K562 (cell line): ENCODE results near the gene VPS45. TPM values are rescaled to one million over a fixed set of nuclear protein-coding genes. Genes with fewer than 3 reads are reported as not detected.

Source experiments
- ATF7 ChIP-seq: fragments of 450-650 bp; IDR thresholded peaks from 2 replicates; pipeline ENCODE4 v1.7.1; 2014; ENCODE audit warnings: mild to moderate bottlenecking, moderate library complexity
- DPF2 ChIP-seq: fragments of 450-650 bp; IDR thresholded peaks from 2 replicates; pipeline ENCODE4 v1.6.1; 2016
- EZH2 ChIP-seq: IDR thresholded peaks from 2 replicates; pipeline ENCODE4 v1.6.1; 2012; ENCODE audit warnings: low read depth, mild to moderate bottlenecking, inconsistent platforms, low read length, borderline replicate concordance
- HBP1 ChIP-seq: fragments of 450-650 bp; formaldehyde crosslinking; IDR thresholded peaks from 2 replicates; pipeline ENCODE4 v1.4.0; 2022; ENCODE audit warnings: missing genetic modification characterization
- HMBOX1 ChIP-seq: sonication (generic); IDR thresholded peaks from 2 replicates; pipeline ENCODE4 v1.6.1; 2016
- KLF13 ChIP-seq: fragments of 450-650 bp; IDR thresholded peaks from 2 replicates; pipeline ENCODE4 v1.6.1; 2016; ENCODE audit warnings: missing genetic modification characterization, low read depth, mild to moderate bottlenecking, missing compliant biosample characterization, moderate library complexity, borderline replicate concordance
- MNT ChIP-seq, 2 experiments: fragments of 450-650 bp; conservative IDR thresholded peaks; 2 replicates each; pipeline ENCODE4 v1.6.1; 2017; ENCODE audit warnings: mild to moderate bottlenecking in 2 of 2, moderate library complexity in 2 of 2
- MTA1 ChIP-seq: fragments of 450-650 bp; IDR thresholded peaks from 2 replicates; pipeline ENCODE4 v1.6.1; 2017; ENCODE audit warnings: borderline replicate concordance
- NCOR1 ChIP-seq: fragments of 450-650 bp; IDR thresholded peaks from 2 replicates; pipeline ENCODE4 v1.6.1; 2016; ENCODE audit warnings: mild to moderate bottlenecking, moderate library complexity
- RCOR1 ChIP-seq, 2 experiments: IDR thresholded peaks; 2 replicates each; pipeline ENCODE4 v1.6.1; 2012; ENCODE audit warnings: low read depth in 2 of 2, low read length in 2 of 2, borderline replicate concordance in 1 of 2, improper control_type of control experiment in 1 of 2
- SMC3 ChIP-seq: conservative IDR thresholded peaks from 2 replicates; pipeline ENCODE4 v1.6.1; 2011; ENCODE audit warnings: low read depth, low read length, improper control_type of control experiment; ENCODE audit not compliant: insufficient read depth
- U2AF1 ChIP-seq: fragments of 200-400 bp; formaldehyde crosslinking; optimal IDR thresholded peaks from 2 replicates; pipeline ENCODE3; 2017; ENCODE audit warnings: mild to moderate bottlenecking, low read depth, low read length, moderate library complexity
- YY1 ChIP-seq, 3 experiments: IDR thresholded peaks; 2 replicates each; pipeline ENCODE4 v1.6.1; 2011; ENCODE audit warnings: low read length in 2 of 3, mild to moderate bottlenecking in 2 of 3, moderate library complexity in 2 of 3, borderline replicate concordance in 1 of 3, control low read depth in 1 of 3, low read depth in 1 of 3; ENCODE audit not compliant: insufficient read depth in 3 of 3, insufficient replicate concordance in 2 of 3, control insufficient read depth in 1 of 3, insufficient read length in 1 of 3; ENCODE audit errors: extremely low read depth in 1 of 3
- ZBTB11 ChIP-seq, 3 experiments: fragments of 200-800 bp in 1 of 3; fragments of 250-450 bp in 1 of 3; fragments of 450-650 bp in 1 of 3; sonication (Bioruptor Pico) in 1 of 3; sonication (Bioruptor generic) in 1 of 3; formaldehyde crosslinking in 1 of 3; IDR thresholded peaks; 2 replicates each; pipeline versions ENCODE4 v1.6.1 to v1.8.0; 2016 to 2022; ENCODE audit warnings: mild to moderate bottlenecking in 2 of 3, missing genetic modification characterization in 2 of 3, missing compliant biosample characterization in 1 of 3, moderate library complexity in 1 of 3
- ZNF699 ChIP-seq: fragments of 250-450 bp; sonication (Bioruptor Pico); IDR thresholded peaks from 2 replicates; pipeline ENCODE4 v1.8.0; 2021; ENCODE audit warnings: mild to moderate bottlenecking, moderate library complexity; ENCODE audit not compliant: insufficient replicate concordance
- ZNF764 ChIP-seq: fragments of 250-450 bp; sonication (Bioruptor Pico); IDR thresholded peaks from 2 replicates; pipeline ENCODE4 v1.4.0; 2020; ENCODE audit warnings: low read depth, mild to moderate bottlenecking, moderate library complexity
- polyA plus RNA-seq, 8 experiments: library from polyadenylated mRNA; depleted of rRNA in 4 of 8; stranded (reverse) in 5 of 8; unstranded in 3 of 8; fragments of >200 nt; fragmentation: Nextera tagmentation in 2 of 8; fragmentation: Illumina TruSeq in 1 of 8; extraction: Ambion mirVana in 2 of 8; extraction: Trizol in 1 of 8; gene quantifications; 2 replicates each; pipeline versions ENCODE4 v1.2.1 to v1.2.3, GENCODE V29; 2011 to 2014; ENCODE audit warnings: inconsistent platforms in 1 of 8, missing spikeins in 1 of 8
- total RNA-seq, 7 experiments: library from RNA; depleted of rRNA in 6 of 7; stranded (reverse); fragments of >200 nt in 6 of 7; fragmentation: Illumina TruSeq in 2 of 7; extraction: Trizol in 2 of 7; gene quantifications; 2 replicates each; pipeline versions ENCODE4 v1.2.1 to v1.2.3, GENCODE V29; 2011 to 2021; ENCODE audit warnings: low replicate concordance in 1 of 7

Gene VPS45
- total and polyA plus RNA-seq, 9 of the 15 experiments (the other 6 are each of a cell fraction or from before 2014, with no cell fraction given) = 17.9 to 48.2 (median 34.4) TPM

GRCh38 chr1:150165622-150166612, 98.3 kb downstream of the VPS45 start (continued):
- TF ChIP-seq ATF7 (peak; percentile 27; the same call in 1 of the 2 replicates), NCOR1 (no peak), ZNF764 (no peak), SMC3 (peak; percentile 66), DPF2 (peak; percentile 68; the same call in 1 of the 2 replicates), YY1 (IDR thresholded peaks at IDR 0.05; ENCODE audit: borderline replicate concordance in 1 of 3, control insufficient read depth in 1 of 3, extremely low read depth in 1 of 3, insufficient read depth in 3 of 3, insufficient read length in 1 of 3, insufficient replicate concordance in 2 of 3, low read depth in 1 of 3, low read length in 2 of 3) (no peak), RCOR1 (IDR thresholded peaks at IDR 0.05; ENCODE audit: borderline replicate concordance in 1 of 2, low read depth in 2 of 2, low read length in 2 of 2) (peak in 1 of 2 experiments; percentile 38; a peak in 1 of 4 replicates), ZBTB11 (CRISPR knock-in tag; IDR thresholded peaks at IDR 0.05) (no peak), KLF13 (tag) (0 out of 2 replicates have a peak, but pooled peaks have one; percentile 25), MTA1 (no peak), MNT (conservative IDR thresholded peaks at IDR 0.05) (0 out of 4 replicates have a peak, but pooled peaks have one; percentile 26 to 31), U2AF1 (no peak), EZH2 (no peak), HMBOX1 (no peak), ZNF699 (CRISPR knock-in tag) (no peak), HBP1 (CRISPR knock-in tag) (no peak)
